GM03348 (cell line): Measurements from ENCODE around the gene PHF23.

Source experiments
- DNase-seq: peaks from one replicate; pipeline ENCODE4 v3.0.0; 2012; ENCODE audit warnings: low spot score

PHF23 gene

DNA sequence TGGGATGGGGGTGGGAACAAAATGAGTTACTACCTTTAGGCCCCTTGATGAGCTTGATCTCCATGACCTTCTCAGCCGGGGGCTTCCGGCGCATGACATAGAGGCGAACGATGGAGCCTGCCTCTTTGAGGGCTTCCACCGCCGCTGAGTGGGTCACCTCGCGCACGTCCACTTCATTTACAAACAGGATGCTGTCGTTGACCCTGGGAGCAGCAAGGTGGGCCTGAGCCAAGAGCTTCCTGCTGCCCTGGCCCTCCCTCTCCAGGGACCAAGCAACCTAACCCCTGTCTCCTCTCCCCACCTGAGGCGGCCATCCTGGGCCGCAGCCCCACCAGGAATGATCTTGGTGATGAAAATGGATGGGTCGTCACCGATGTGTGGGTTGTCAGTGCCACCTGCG, 35.9 kb downstream of the PHF23 start:
- no peak for DNase-seq

DNA sequence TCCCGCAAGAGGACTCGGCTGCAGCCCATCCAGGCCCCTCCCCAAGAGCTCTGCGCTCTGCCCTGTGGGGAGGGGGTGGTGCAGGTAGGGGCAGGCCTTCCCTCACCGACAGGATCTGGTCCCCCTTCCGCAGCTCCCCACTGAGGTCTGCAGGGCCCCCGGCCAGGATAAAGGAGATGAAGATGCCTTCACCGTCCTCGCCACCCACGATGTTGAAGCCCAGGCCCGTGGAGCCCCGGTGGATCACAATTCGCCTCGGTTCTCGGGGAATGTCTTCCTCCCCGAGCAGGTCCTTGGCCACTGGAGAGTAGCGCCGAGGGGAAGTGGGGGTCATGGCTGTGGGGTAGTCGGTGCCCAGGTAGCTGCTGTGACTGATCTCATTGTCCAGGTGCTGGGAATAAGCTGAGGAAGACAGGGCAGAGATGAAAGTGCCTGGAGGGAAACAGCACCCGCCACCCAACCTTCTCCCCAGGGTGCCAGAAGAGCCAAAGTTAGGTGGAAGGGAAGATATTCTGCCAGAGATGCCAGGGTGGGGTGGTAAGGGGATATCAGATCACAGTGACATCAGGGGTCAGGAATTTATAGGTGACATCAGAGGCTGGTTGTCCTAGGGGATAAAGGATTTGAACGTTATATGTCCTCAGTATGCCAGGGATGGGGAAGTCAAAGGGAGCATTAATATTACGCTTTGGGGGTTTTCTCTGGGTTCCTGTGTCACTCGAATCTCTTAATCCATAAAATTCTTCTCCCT, 42.4 kb downstream of the PHF23 start:
- DNase-seq: no peak

DNA sequence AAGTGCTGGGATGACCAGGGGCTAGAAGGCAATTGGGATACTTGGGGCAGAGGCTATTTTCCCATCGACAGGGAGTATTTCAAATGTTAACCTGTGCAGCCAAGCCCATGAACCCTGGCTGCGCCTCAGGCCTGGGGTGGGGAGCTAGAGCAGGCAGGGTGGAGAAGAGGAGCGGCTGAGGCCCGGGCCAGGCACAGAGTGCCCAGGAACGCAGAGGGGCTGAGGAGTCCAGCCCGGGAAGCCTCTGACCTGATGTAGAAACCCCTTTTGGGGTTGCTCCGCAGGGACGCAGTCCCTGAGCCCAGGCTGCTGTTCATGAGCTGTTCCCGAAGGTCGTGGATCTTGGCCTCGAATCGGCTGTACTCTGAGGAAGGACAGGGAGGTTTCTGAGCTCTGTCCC, 43.3 kb downstream of the PHF23 start:
- no peak for DNase-seq

DNA sequence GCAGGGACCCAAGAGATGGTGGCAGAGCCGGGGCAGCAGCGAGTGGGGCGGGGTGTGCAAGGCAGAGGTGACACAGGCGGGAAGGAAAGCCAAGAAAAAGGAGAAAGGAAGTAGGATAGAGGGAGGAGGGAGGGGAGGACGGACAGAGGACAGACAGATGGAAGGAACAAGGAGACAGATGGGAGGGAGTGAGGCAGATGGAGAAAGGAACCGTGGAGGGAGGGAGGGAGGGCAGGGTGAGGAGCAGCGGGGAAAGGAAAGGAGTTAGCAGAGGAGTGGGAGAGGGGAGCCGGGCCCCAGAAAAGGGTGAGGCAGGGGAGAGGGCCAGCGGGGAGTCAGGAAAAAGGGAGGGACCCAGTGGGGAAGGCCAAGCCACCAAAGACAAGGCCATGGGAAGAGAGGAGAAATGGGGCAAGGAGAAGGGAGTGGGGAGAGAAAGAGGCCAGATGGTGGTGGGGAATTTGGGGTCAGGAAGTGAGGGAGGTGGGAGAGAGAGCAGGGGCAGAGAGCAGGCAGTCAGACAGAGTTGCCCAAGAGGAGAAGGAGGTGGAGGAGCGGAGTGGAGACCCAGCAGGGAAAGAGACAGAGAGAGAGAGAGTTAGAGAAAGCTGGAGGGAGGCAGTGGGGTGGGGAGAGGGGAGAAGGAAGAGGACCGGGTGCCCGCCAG, 46.9 kb downstream of the PHF23 start:
- no peak for DNase-seq

DNA sequence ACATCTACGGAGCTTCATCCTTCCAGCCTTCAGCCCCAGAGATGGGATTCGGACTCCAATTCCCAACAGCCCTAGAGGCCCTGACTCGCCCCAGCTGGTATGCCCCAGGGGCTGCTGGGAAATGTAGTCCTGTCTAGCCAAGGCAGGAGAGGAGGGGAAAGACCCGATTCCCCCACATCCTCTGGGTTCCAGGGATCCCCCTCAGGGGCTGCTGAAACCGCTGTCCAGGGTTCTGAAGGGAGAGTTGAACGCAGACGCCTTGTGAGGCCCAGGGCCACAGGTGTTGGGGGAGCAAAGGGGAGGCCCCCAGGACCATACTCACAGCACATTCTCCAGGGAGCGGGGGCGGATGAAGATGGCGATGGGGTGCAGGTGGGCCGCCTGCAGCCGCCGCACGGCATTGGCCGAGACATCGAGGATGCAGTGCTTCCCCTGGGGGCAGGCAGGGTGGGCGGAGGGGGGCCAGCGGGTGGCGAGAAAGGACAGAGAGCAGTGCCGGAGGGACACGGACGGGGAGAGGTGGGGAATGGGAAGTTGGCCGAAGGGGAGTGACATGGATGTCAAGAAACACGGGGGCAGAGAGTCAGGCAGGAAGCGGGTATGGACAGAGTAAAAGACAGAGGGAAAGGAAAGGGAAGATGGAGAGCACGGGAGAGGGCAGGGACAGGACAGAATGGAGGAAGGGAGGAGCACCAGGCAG, 47.5 kb downstream of the PHF23 start:
- peak; percentile 61 for DNase-seq

DNA sequence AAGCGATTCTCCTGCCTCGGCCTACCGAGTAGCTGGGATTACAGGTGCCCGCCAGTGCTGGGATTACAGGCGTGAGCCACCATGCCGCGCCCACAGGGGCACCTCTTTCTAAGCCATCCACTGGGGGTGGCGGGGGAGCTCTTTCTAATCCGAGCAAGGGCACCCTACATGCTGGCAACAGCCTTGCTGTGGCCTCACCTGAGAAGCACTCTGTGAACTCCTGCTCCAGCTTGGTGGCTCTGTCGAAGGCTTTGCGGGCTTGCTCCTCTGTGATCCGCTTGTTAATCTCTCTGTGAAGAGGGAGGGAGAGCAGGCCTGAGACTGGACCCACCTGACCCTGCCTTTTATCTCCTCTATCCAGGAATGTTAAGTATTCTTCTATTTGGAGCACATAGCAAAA, 48.2 kb downstream of the PHF23 start:
- no peak for DNase-seq

DNA sequence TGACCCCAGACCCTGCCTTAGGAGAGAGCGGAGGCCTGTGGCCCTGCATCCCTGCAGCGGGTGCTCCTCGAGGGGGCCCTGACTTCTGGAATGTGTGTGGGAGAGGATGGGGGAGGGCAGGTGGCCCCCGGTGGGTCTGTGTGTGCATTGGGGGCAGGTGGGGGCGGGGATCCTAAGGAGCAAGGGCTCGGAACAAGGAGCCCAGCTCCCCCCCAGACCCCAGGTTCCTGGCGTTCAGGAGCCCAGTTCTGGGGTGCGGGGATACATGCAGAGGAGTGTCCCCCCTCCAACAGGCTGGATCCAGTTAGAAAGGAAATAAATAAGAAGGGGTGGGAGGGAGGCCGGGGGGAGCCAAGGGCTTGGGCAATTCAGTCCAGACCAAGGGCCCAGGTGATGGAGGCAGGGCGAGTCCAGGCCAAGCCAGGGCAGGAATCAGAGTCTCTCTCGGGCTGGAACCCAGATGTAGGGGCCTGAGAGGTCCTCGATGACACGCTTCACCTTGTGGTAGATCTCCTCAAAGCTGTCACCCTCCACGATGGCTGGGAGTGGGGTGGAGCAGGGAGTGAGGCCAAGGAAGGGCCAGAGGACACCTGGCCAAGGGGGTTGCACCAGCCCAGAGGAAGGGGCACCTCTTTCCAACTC, 48.9 kb downstream of the PHF23 start:
- no peak for DNase-seq

DNA sequence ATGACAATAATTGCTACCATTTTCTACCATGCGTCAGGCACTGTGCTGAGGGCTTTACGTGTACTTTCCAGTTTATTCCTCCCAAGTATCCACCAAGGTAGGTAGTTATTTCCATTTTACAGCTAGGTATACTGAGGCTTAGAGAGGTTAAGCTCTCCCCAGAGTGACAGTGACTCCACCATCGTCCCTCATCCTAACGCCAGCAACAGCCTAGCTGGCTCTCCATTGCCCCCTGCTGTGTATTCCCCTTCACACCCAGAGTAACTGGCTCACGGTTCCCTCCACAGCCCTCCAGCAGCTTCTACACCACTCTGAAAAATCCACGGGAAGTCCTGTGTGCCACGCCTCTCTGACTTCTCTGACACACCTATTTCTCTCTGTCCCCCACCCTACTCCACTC, 53.0 kb downstream of the PHF23 start:
- no peak for DNase-seq
